Endodermal cell (in vitro differentiated cells): Measurements from ENCODE around the gene PTPA. TPM values are rescaled to one million over a fixed set of nuclear protein-coding genes. Genes with fewer than 3 reads are reported as not detected.
A peak's percentile ranks its signal among the peaks of the same experiment; 100 is the strongest.

ENCODE experiments used
- DNase-seq: peaks from one replicate; pipeline ENCODE4 v3.0.0-alpha.2; 2017
- H3K27ac ChIP-seq: 2 replicates; pipeline ENCODE4 v1.5.1; 2013; ENCODE audit warnings: mild to moderate bottlenecking, low read depth, low read length, moderate library complexity
- H3K27me3 ChIP-seq: 2 replicates; pipeline ENCODE4 v1.6.1; 2013; ENCODE audit warnings: mild to moderate bottlenecking, low read length, moderate library complexity; ENCODE audit not compliant: insufficient read depth, control insufficient read depth, poor library complexity, severe bottlenecking
- H3K36me3 ChIP-seq: 2 replicates; pipeline ENCODE4 v1.7.0; 2013; ENCODE audit warnings: mild to moderate bottlenecking, low read length, moderate library complexity; ENCODE audit not compliant: control insufficient read depth, insufficient read depth
- H3K4me1 ChIP-seq: one replicate; pipeline ENCODE4 v1.7.0; 2013; ENCODE audit warnings: low read length; ENCODE audit not compliant: control insufficient read depth, insufficient read depth
- H3K4me3 ChIP-seq: 2 replicates; pipeline ENCODE4 v1.5.1; 2013; ENCODE audit warnings: mild to moderate bottlenecking, low read length, moderate library complexity
- H3K9ac ChIP-seq: 2 replicates; pipeline ENCODE4 v1.6.1; 2013; ENCODE audit warnings: mild to moderate bottlenecking, low read length, moderate library complexity; ENCODE audit not compliant: poor library complexity, severe bottlenecking; ENCODE audit errors: extremely low read depth
- H3K9me3 ChIP-seq: 2 replicates; pipeline ENCODE4 v1.6.1; 2013; ENCODE audit warnings: mild to moderate bottlenecking, low read length, moderate library complexity; ENCODE audit not compliant: control insufficient read depth
- H3K27ac Mint-ChIP-seq: 2 replicates; pipeline ENCODE4 v1.8.0; 2020; ENCODE audit warnings: mixed read lengths
- H3K27me3 Mint-ChIP-seq: 2 replicates; pipeline ENCODE4 v1.8.0; 2021; ENCODE audit warnings: mild to moderate bottlenecking, mixed read lengths; ENCODE audit not compliant: insufficient read depth
- H3K36me3 Mint-ChIP-seq: 2 replicates; pipeline ENCODE4 v1.8.0; 2020; ENCODE audit warnings: low read depth, mixed read lengths
- H3K4me1 Mint-ChIP-seq: 2 replicates; pipeline ENCODE4 v1.8.0; 2020; ENCODE audit warnings: mixed read lengths
- H3K4me3 Mint-ChIP-seq: 2 replicates; pipeline ENCODE4 v1.8.0; 2020; ENCODE audit warnings: mild to moderate bottlenecking, moderate library complexity, mixed read lengths
- H3K9me3 Mint-ChIP-seq: 2 replicates; pipeline ENCODE4 v1.8.0; 2020; ENCODE audit warnings: mild to moderate bottlenecking, mixed read lengths
- CTCF ChIP-seq: fragments of 200-600 bp; sonication (generic); conservative IDR thresholded peaks from 2 replicates; pipeline ENCODE4 v1.5.0; 2021; ENCODE audit warnings: antibody characterized with exemption, mild to moderate bottlenecking
- WGBS, 2 experiments: methylation state at CpG; one replicate each; pipeline versions ENCODE4 v1.1.5 to v1.1.7; 2013; ENCODE audit warnings: missing lambda C conversion rate in 2 of 2, mixed read lengths in 1 of 2; ENCODE audit not compliant: insufficient coverage in 1 of 2, insufficient read length in 1 of 2; 5-methylcytosine and 5-hydroxymethylcytosine counted together
- total RNA-seq, 2 donors: library from RNA; stranded (reverse); fragmentation: NEBNext Ultra II Directional in 1 of 2; extraction: Animal tissue kit (Norgen Biotek cat#: 25700) in 1 of 2; gene quantifications; 2 replicates in 1 of 2; 3 replicates in 1 of 2; pipeline ENCODE4 v1.2.1, GENCODE V29; 2021

The PTPA gene
- total RNA-seq, 2 donors from 2014 or later = 134 to 139 TPM

GRCh38 chr9:129184219-129184524 lies 73.0 kb downstream of the PTPA start:
- no peak for TF ChIP-seq CTCF
- H3K4me1 Mint-ChIP-seq = peaks cover 43% of the 10 kb centered on the region
- Histone ChIP-seq H3K27me3 (peaks cover 23% of the 10 kb centered on the region), H3K9ac (no peak overlapping the region), H3K27ac (no peak overlapping the region), H3K36me3 (no peaks in the 10 kb centered on the region), H3K4me3 (no peak overlapping the region), H3K9me3 (peaks cover 5% of the 10 kb centered on the region), H3K4me1 (peaks cover 23% of the 10 kb centered on the region)
- H3K9me3 Mint-ChIP-seq = no peaks in the 10 kb centered on the region
- H3K4me3 Mint-ChIP-seq = peak overlapping the region; percentile 26
- DNase-seq = no peak
- H3K27me3 Mint-ChIP-seq = peaks cover 65% of the 10 kb centered on the region
- WGBS, 2 experiments = 84 to 91% methylated on average over 5 to 7 of the region's 7 CpGs
- no peaks in the 10 kb centered on the region for H3K36me3 Mint-ChIP-seq
- peak overlapping the region; percentile 82 for H3K27ac Mint-ChIP-seq

GRCh38 chr9:129184596-129185122 lies 73.4 kb downstream of the PTPA start:
- 77% methylated on average over 8 to 9 of the region's 9 CpGs for WGBS, 2 experiments

GRCh38 chr9:129185402-129185801 lies 74.2 kb downstream of the PTPA start:
- no peak overlapping the region for H3K9ac ChIP-seq
- H3K27me3 ChIP-seq = peaks cover 21% of the 10 kb centered on the region
- H3K36me3 ChIP-seq = no peaks in the 10 kb centered on the region
- WGBS, 2 experiments = 80 to 93% methylated on average over 1 to 6 of the region's 6 CpGs
- no peak overlapping the region for H3K4me3 ChIP-seq
- H3K9me3 ChIP-seq = peaks cover 5% of the 10 kb centered on the region
- DNase-seq = no peak
- H3K36me3 Mint-ChIP-seq = no peaks in the 10 kb centered on the region
- no peak overlapping the region for H3K27ac ChIP-seq
- H3K9me3 Mint-ChIP-seq = no peaks in the 10 kb centered on the region
- H3K27me3 Mint-ChIP-seq = peaks cover 63% of the 10 kb centered on the region
- H3K4me1 Mint-ChIP-seq = peaks cover 36% of the 10 kb centered on the region
- H3K27ac Mint-ChIP-seq = no peak overlapping the region
- TF ChIP-seq CTCF = no peak
- H3K4me3 Mint-ChIP-seq = no peak overlapping the region
- peaks cover 14% of the 10 kb centered on the region for H3K4me1 ChIP-seq

More at GRCh38 chr9:129184596-129185122, 73.4 kb downstream of the PTPA start:
- Mint-ChIP-seq H3K36me3 (no peaks in the 10 kb centered on the region), H3K27ac (peak overlapping the region; percentile 82), H3K9me3 (no peaks in the 10 kb centered on the region), H3K4me1 (peaks cover 38% of the 10 kb centered on the region), H3K4me3 (peak overlapping the region; percentile 26), H3K27me3 (peaks cover 65% of the 10 kb centered on the region)
- Histone ChIP-seq H3K27me3 (peaks cover 23% of the 10 kb centered on the region), H3K9ac (no peak overlapping the region), H3K36me3 (no peaks in the 10 kb centered on the region), H3K4me1 (peaks cover 18% of the 10 kb centered on the region), H3K4me3 (no peak overlapping the region), H3K9me3 (peaks cover 5% of the 10 kb centered on the region), H3K27ac (no peak overlapping the region)
- no peak for TF ChIP-seq CTCF
- DNase-seq = no peak
